H1 (cell line): ENCODE results near the gene APBA2.

Experiments
- CBX8 ChIP-seq: fragments of 300-800, 300-1000 bp; sonication (generic); IDR thresholded peaks from 2 replicates; pipeline ENCODE4 v1.7.1; 2016; ENCODE audit warnings: low read depth, low read length, borderline replicate concordance
- EP300 ChIP-seq, 2 experiments: IDR thresholded peaks; 1 replicate in 1 of 2; 2 replicates in 1 of 2; pipeline ENCODE4 v1.6.1; 2011 to 2012; ENCODE audit warnings: low read depth in 2 of 2, low read length in 2 of 2, mild to moderate bottlenecking in 2 of 2, borderline replicate concordance in 1 of 2, inconsistent platforms in 1 of 2, moderate library complexity in 1 of 2
- POLR2A ChIP-seq, 2 experiments: IDR thresholded peaks; 1 replicate in 1 of 2; 2 replicates in 1 of 2; pipeline ENCODE4 v1.6.1; 2011; ENCODE audit warnings: low read depth in 2 of 2, low read length in 2 of 2, mild to moderate bottlenecking in 2 of 2; ENCODE audit errors: control extremely low read depth in 1 of 2
- SP1 ChIP-seq: IDR thresholded peaks from 2 replicates; pipeline ENCODE4 v1.6.1; 2011; ENCODE audit warnings: low read depth, low read length

DNA sequence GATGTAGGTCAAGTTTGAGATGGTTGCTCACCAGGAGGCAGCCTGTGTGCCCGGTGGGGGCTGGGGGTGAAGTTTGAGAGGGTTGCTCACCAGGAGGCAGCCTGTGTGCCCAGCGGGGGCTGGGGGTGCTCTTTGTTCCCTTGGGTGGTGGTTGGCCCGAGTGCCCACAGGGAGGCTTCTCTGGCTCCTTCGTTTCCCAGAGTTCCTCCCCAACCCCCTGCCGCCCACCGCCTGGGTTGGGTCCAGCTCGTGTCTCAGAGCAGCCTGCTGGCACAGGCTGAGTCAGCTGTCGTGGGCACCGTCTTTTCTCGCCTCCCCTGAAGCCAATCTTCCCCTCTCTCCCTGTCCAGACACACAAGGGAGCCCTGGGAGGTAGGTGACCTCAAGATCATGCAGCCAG, 3.1 kb downstream of the APBA2 start:
- TF ChIP-seq POLR2A (IDR thresholded peaks at IDR 0.05; ENCODE audit: control extremely low read depth in 1 of 2, low read depth in 2 of 2, low read length in 2 of 2) (no peak), CBX8 (no peak), SP1 (no peak), EP300 (IDR thresholded peaks at IDR 0.05; ENCODE audit: borderline replicate concordance in 1 of 2, low read depth in 2 of 2, low read length in 2 of 2) (no peak)
